HEK293 (cell line): ENCODE data around the gene PACRG.

Source experiments
- CTCF ChIA-PET: fragments of 350-600 bp; formaldehyde crosslinking; extraction: SDS; loops from one replicate; lab custom pipeline; 2021; ENCODE audit warnings: antibody characterized with exemption; lab: Yijun Ruan, JAX
- POLR2A ChIA-PET: fragments of 300-600 bp; formaldehyde crosslinking; extraction: SDS; loops from one replicate; lab custom pipeline; 2020; ENCODE audit warnings: antibody characterized with exemption, inconsistent platforms; lab: Yijun Ruan, JAX
- H3K27ac ChIP-seq: fragments of 200-500 bp; sonication (Bioruptor generic); 2 replicates; pipeline ENCODE4 v1.5.1; 2014; ENCODE audit warnings: low read depth, low read length, control low read depth, inconsistent platforms; ENCODE audit errors: extremely low read depth
- H3K36me3 ChIP-seq, 2 experiments: fragments of 200-500 bp in 1 of 2; sonication (Bioruptor generic) in 1 of 2; 1 replicate in 1 of 2; 2 replicates in 1 of 2; pipeline ENCODE4 v1.5.1; 2014 to 2017; ENCODE audit warnings: inconsistent platforms in 2 of 2, low read length in 2 of 2; ENCODE audit not compliant: control insufficient read depth in 2 of 2, insufficient read depth in 1 of 2
- H3K4me1 ChIP-seq: fragments of 200-500 bp; sonication (Bioruptor generic); 2 replicates; pipeline ENCODE4 v1.5.1; 2014; ENCODE audit warnings: mild to moderate bottlenecking, low read length, inconsistent platforms; ENCODE audit not compliant: control insufficient read depth, insufficient read depth
- H3K4me3 ChIP-seq: 2 replicates; pipeline ENCODE4 v1.5.1; 2011; ENCODE audit warnings: low read depth, mild to moderate bottlenecking, control low read depth, low read length, moderate library complexity
- H3K9me3 ChIP-seq: fragments of 200-500 bp; sonication (Bioruptor generic); 2 replicates; pipeline ENCODE4 v1.5.1; 2014; ENCODE audit warnings: low read depth, low read length, inconsistent platforms; ENCODE audit not compliant: control insufficient read depth, insufficient read depth
- BCL6B ChIP-seq: fragments of 450-650 bp; formaldehyde crosslinking; IDR thresholded peaks from 2 replicates; pipeline ENCODE4 v1.5.1; 2017; ENCODE audit warnings: missing biosample characterization, missing genetic modification characterization
- CTCF ChIP-seq: fragments of 450-650 bp; formaldehyde crosslinking; IDR thresholded peaks from 2 replicates; pipeline ENCODE4 v1.5.1; 2016; ENCODE audit warnings: missing biosample characterization, missing genetic modification characterization
- HOXD13 ChIP-seq: sonication (generic); formaldehyde crosslinking; IDR thresholded peaks from 2 replicates; pipeline ENCODE4 v1.8.0; 2022; ENCODE audit warnings: missing genetic modification reagents, borderline replicate concordance
- IKZF3 ChIP-seq: fragments of 450-650 bp; IDR thresholded peaks from 2 replicates; pipeline ENCODE4 v1.5.0; 2018; ENCODE audit warnings: missing biosample characterization, mild to moderate bottlenecking, missing genetic modification characterization, moderate library complexity
- KLF1 ChIP-seq: fragments of 450-650 bp; formaldehyde crosslinking; IDR thresholded peaks from 2 replicates; pipeline ENCODE4 v1.5.1; 2016; ENCODE audit warnings: missing biosample characterization, missing genetic modification characterization
- KLF10 ChIP-seq: fragments of 450-650 bp; IDR thresholded peaks from 2 replicates; pipeline ENCODE4 v1.5.1; 2018; ENCODE audit warnings: missing biosample characterization, mild to moderate bottlenecking, missing genetic modification characterization
- ZBTB6 ChIP-seq: fragments of 450-650 bp; formaldehyde crosslinking; IDR thresholded peaks from 2 replicates; pipeline ENCODE4 v1.5.1; 2017; ENCODE audit warnings: missing biosample characterization, missing genetic modification characterization
- ZIC2 ChIP-seq: fragments of 450-650 bp; formaldehyde crosslinking; IDR thresholded peaks from 2 replicates; pipeline ENCODE4 v1.5.1; 2016; ENCODE audit warnings: missing biosample characterization, missing genetic modification characterization
- ZNF148 ChIP-seq: fragments of 450-650 bp; formaldehyde crosslinking; IDR thresholded peaks from 2 replicates; pipeline ENCODE4 v1.5.0; 2017; ENCODE audit warnings: missing biosample characterization, missing genetic modification characterization, borderline replicate concordance
- ZNF24 ChIP-seq: fragments of 450-650 bp; formaldehyde crosslinking; IDR thresholded peaks from 2 replicates; pipeline ENCODE4 v1.5.1; 2016; ENCODE audit warnings: missing biosample characterization, missing genetic modification characterization
- ZNF274 ChIP-seq, 2 experiments: fragments of 200-500 bp in 1 of 2; fragments of 450-650 bp in 1 of 2; sonication (Bioruptor generic) in 1 of 2; formaldehyde crosslinking in 1 of 2; IDR thresholded peaks; 2 replicates each; pipeline versions ENCODE4 v1.5.1 to v1.6.1; 2014 to 2016; ENCODE audit warnings: borderline replicate concordance in 1 of 2, inconsistent platforms in 1 of 2, low read length in 1 of 2, missing biosample characterization in 1 of 2, missing genetic modification characterization in 1 of 2
- ZNF366 ChIP-seq: fragments of 450-650 bp; formaldehyde crosslinking; conservative IDR thresholded peaks from 2 replicates; pipeline ENCODE4 v1.5.1; 2016; ENCODE audit warnings: missing biosample characterization, missing genetic modification characterization
- ZNF398 ChIP-seq: fragments of 450-650 bp; formaldehyde crosslinking; IDR thresholded peaks from 2 replicates; pipeline ENCODE4 v1.5.1; 2017; ENCODE audit warnings: missing biosample characterization, missing genetic modification characterization
- ZNF433 ChIP-seq: fragments of 450-650 bp; formaldehyde crosslinking; IDR thresholded peaks from 2 replicates; pipeline ENCODE4 v1.5.1; 2016; ENCODE audit warnings: missing biosample characterization, missing genetic modification characterization, low read depth
- ZNF514 ChIP-seq: fragments of 450-650 bp; formaldehyde crosslinking; IDR thresholded peaks from 2 replicates; pipeline ENCODE4 v1.5.1; 2016; ENCODE audit warnings: missing biosample characterization, missing genetic modification characterization
- ZNF549 ChIP-seq: fragments of 450-650 bp; IDR thresholded peaks from 2 replicates; pipeline ENCODE4 v1.5.1; 2018; ENCODE audit warnings: missing biosample characterization, missing genetic modification characterization, mild to moderate bottlenecking, inconsistent platforms, moderate library complexity
- ZNF629 ChIP-seq: fragments of 450-650 bp; formaldehyde crosslinking; IDR thresholded peaks from 2 replicates; pipeline ENCODE4 v1.5.1; 2017; ENCODE audit warnings: missing biosample characterization, missing genetic modification characterization
- ZNF76 ChIP-seq: fragments of 450-650 bp; formaldehyde crosslinking; IDR thresholded peaks from 2 replicates; pipeline ENCODE4; 2016; ENCODE audit warnings: low read depth, missing biosample characterization, missing genetic modification characterization, borderline replicate concordance
- ZSCAN5A ChIP-seq: fragments of 450-650 bp; formaldehyde crosslinking; IDR thresholded peaks from 2 replicates; pipeline ENCODE4 v1.5.1; 2016; ENCODE audit warnings: missing biosample characterization, missing genetic modification characterization

PACRG gene

GRCh38 chr6:162857326-162857725 is 129.6 kb downstream of the PACRG start:
- CTCF ChIA-PET = interaction anchor here (0.6 to 1.9 kb wide), 9 partner anchors 8 to 1345 kb away, joined by 3 to 7 read pairs (median 4); no protein-coding TSS in a partner anchor
- POLR2A ChIA-PET = no interaction called here
- H3K4me1 ChIP-seq = no peaks in the 10 kb centered on the region
- TF ChIP-seq KLF10 (tag by site-specific recombination) = no peak
- TF ChIP-seq HOXD13 = no peak
- TF ChIP-seq ZNF629 (tag by site-specific recombination) = no peak
- TF ChIP-seq ZNF24 (tag by site-specific recombination) = no peak
- no peak for TF ChIP-seq CTCF (tag by site-specific recombination)
- TF ChIP-seq, all 188 proteins: peak for 0
- Histone ChIP-seq H3K4me3 (no peak overlapping the region), H3K36me3 (no peaks in the 10 kb centered on the region), H3K9me3 (no peaks in the 10 kb centered on the region), H3K27ac (no peak overlapping the region)

GRCh38 chr6:162862462-162862861 is 134.7 kb downstream of the PACRG start:
- Histone ChIP-seq H3K36me3 (no peaks in the 10 kb centered on the region), H3K4me3 (no peak overlapping the region), H3K9me3 (no peaks in the 10 kb centered on the region), H3K27ac (no peak overlapping the region), H3K4me1 (no peaks in the 10 kb centered on the region)
- ChIA-PET CTCF (no interaction called here), POLR2A (no interaction called here)
- TF ChIP-seq ZNF76 (tag by site-specific recombination) (no peak), ZNF549 (no peak), BCL6B (no peak), ZBTB6 (no peak), ZNF398 (no peak), ZIC2 (tag by site-specific recombination) (no peak), CTCF (tag by site-specific recombination) (no peak)

- no peaks in the 10 kb centered on the region for H3K9me3 ChIP-seq
- ChIA-PET CTCF (no interaction called here), POLR2A (no interaction called here)
- H3K4me1 ChIP-seq = no peaks in the 10 kb centered on the region
- H3K27ac ChIP-seq = no peak overlapping the region
- H3K36me3 ChIP-seq = no peaks in the 10 kb centered on the region
- H3K4me3 ChIP-seq = no peak overlapping the region
- no peak for TF ChIP-seq KLF1
- no peak for TF ChIP-seq ZNF274 (IDR thresholded peaks at IDR 0.05; ENCODE audit: low read length)
- no peak for TF ChIP-seq ZNF274 (tag by site-specific recombination; IDR thresholded peaks at IDR 0.05; ENCODE audit: borderline replicate concordance)
- no peak for TF ChIP-seq ZNF366 (tag by site-specific recombination)
- no peak for TF ChIP-seq ZSCAN5A (tag by site-specific recombination)
- TF ChIP-seq ZNF148 (tag by site-specific recombination) = no peak
- no peak for TF ChIP-seq IKZF3 (tag by site-specific recombination)
- TF ChIP-seq ZNF433 (tag by site-specific recombination) = no peak
- TF ChIP-seq ZNF514 = no peak
These were observed 135.2 kb downstream of the PACRG start for GRCh38 chr6:162862941-162863340.
